HG03342 (cell line): Measurements from ENCODE around the gene ZNF865.
"Not testable (repeated sequence)": the region's sequence is repeated elsewhere in the genome, so short reads cannot be mapped to it uniquely, and the experiment has no call there.

Experiments
- ATAC-seq: cut with Tn5 transposase; IDR thresholded peaks from one replicate; pipeline ENCODE4 v1.9.1; 2021; ENCODE audit warnings: mild to moderate bottlenecking, moderate library complexity; ENCODE audit not compliant: unreplicated experiment

Gene ZNF865

GRCh38 chr19:55605637-55606470 lies at the start of gene ZNF865:
TSS of gene ZNF865 (plus strand) at chr19:55605647. CDS start at chr19:55613619, 7,972 bp downstream.
- ATAC-seq, result peak; percentile 22

- ATAC-seq, result no peak
Observed at GRCh38 chr19:55559684-55560083, 45.8 kb upstream of the ZNF865 start.

GRCh38 chr19:55563261-55563690 lies 42.2 kb upstream of the ZNF865 start:
- no peak for ATAC-seq

- ATAC-seq, result no peak
Observed at GRCh38 chr19:55566823-55567222, 38.6 kb upstream of the ZNF865 start.

GRCh38 chr19:55567708-55568328 lies 37.6 kb upstream of the ZNF865 start:
- no peak for ATAC-seq

GRCh38 chr19:55569477-55569876 lies 36.0 kb upstream of the ZNF865 start:
- not testable (repeated sequence) for ATAC-seq

- ATAC-seq, result not testable (repeated sequence)
Observed at GRCh38 chr19:55573929-55574328, 31.5 kb upstream of the ZNF865 start.

- no peak for ATAC-seq
Observed at GRCh38 chr19:55576746-55577145, 28.7 kb upstream of the ZNF865 start.

GRCh38 chr19:55578031-55578760 lies 27.3 kb upstream of the ZNF865 start:
- no peak for ATAC-seq

- ATAC-seq, result no peak
Observed at GRCh38 chr19:55578761-55579747, 26.4 kb upstream of the ZNF865 start.

GRCh38 chr19:55579766-55580621 lies 25.5 kb upstream of the ZNF865 start:
- no peak for ATAC-seq

- ATAC-seq, result no peak
Observed at GRCh38 chr19:55580628-55581144, 24.8 kb upstream of the ZNF865 start, which contains the start of gene ZNF579. TSS of gene ZNF579 (minus strand) at chr19:55580848. CDS start at chr19:55579639, 1,209 bp downstream.

- no peak for ATAC-seq
Observed at GRCh38 chr19:55581145-55581822, 24.2 kb upstream of the ZNF865 start.

- ATAC-seq, result no peak
Observed at GRCh38 chr19:55581823-55582223, 23.6 kb upstream of the ZNF865 start.

GRCh38 chr19:55582284-55582683 lies 23.2 kb upstream of the ZNF865 start:
- not testable (repeated sequence) for ATAC-seq

- not testable (repeated sequence) for ATAC-seq
Observed at GRCh38 chr19:55583897-55584296, 21.6 kb upstream of the ZNF865 start.

GRCh38 chr19:55584871-55585270 lies 20.6 kb upstream of the ZNF865 start:
- no peak for ATAC-seq

GRCh38 chr19:55585658-55586339 lies 19.6 kb upstream of the ZNF865 start:
- ATAC-seq, result no peak
